Measurements from ENCODE around the gene ABHD6. TPM values are rescaled to one million over a fixed set of nuclear protein-coding genes. Genes with fewer than 3 reads are reported as not detected.

The ABHD6 gene
- total RNA-seq, 1 experiment from 2014 or later: 2.2 TPM

- Histone ChIP-seq H3K4me1 (ENCODE audit: insufficient read depth, low read length) (no peaks in the 10 kb centered on the region), H2AFZ (ENCODE audit: low read length) (no peak overlapping the region), H3T11ph (ENCODE audit: low read length) (no peak overlapping the region), H3K9ac (ENCODE audit: extremely low read depth, insufficient read length, low read length) (no peak overlapping the region), H3K27ac (ENCODE audit: insufficient read length, low read depth, low read length) (no peak overlapping the region), H2AK5ac (ENCODE audit: insufficient read length, low read length) (no peak overlapping the region), H2BK120ac (ENCODE audit: low read depth, low read length, poor library complexity, severe bottlenecking) (no peak overlapping the region), H4K8ac (replicated peaks; ENCODE audit: insufficient read length, low read depth, low read length) (no peak overlapping the region), H2BK15ac (ENCODE audit: low read depth, low read length) (no peak overlapping the region), H3K27me3 (ENCODE audit: insufficient read depth, low read length) (no peaks in the 10 kb centered on the region), H3K9me3 (ENCODE audit: control insufficient read depth, low read depth, low read length) (no peaks in the 10 kb centered on the region), H4K91ac (ENCODE audit: insufficient read length, low read depth, low read length) (no peak overlapping the region), H2BK5ac (ENCODE audit: insufficient read length, low read length) (no peak overlapping the region), H3K14ac (ENCODE audit: insufficient read depth, low read length) (no peak overlapping the region), H4K20me1 (ENCODE audit: control insufficient read depth, insufficient read depth, insufficient read length) (no peaks in the 10 kb centered on the region), H4K5ac (ENCODE audit: insufficient read length, low read depth, low read length) (no peak overlapping the region), H3K56ac (ENCODE audit: insufficient read length, low read depth, low read length) (no peak overlapping the region), H2BK20ac (ENCODE audit: low read depth, low read length, poor library complexity, severe bottlenecking) (no peak overlapping the region), H3K79me2 (ENCODE audit: insufficient read depth, low read length) (no peaks in the 10 kb centered on the region), H3K4ac (ENCODE audit: low read depth, low read length) (no peak overlapping the region), H3K23me2 (ENCODE audit: insufficient read length, low read depth, low read length, poor library complexity, severe bottlenecking) (no peaks in the 10 kb centered on the region), H2BK12ac (ENCODE audit: insufficient read length, low read depth, low read length) (no peak overlapping the region), H3K23ac (ENCODE audit: insufficient read length, low read depth, low read length) (no peak overlapping the region), H3K4me2 (ENCODE audit: insufficient read depth, insufficient read length, low read length) (no peak overlapping the region), H3K18ac (ENCODE audit: insufficient read length, low read depth, low read length) (no peak overlapping the region), H3K79me1 (ENCODE audit: insufficient read depth, low read depth, low read length, poor library complexity, severe bottlenecking) (no peaks in the 10 kb centered on the region)
- DNase-seq: no peak
- Mint-ChIP-seq H3K36me3 (ENCODE audit: insufficient read depth in 1 of 3, low read depth in 3 of 3) (no peaks in the 10 kb centered on the region), H3K27me3 (ENCODE audit: low read depth) (peaks cover 6% of the 10 kb centered on the region), H3K4me3 (no peak overlapping the region), H3K4me1 (no peaks in the 10 kb centered on the region), H3K27ac (no peak overlapping the region), H3K9me3 (peaks cover 0 to 2% of the 10 kb centered on the region in 2 experiments; a peak in 2 of 5 replicates)
- TF ChIP-seq CTCF (conservative IDR thresholded peaks at IDR 0.05): no peak
Observed at GRCh38 chr3:58200121-58200709, 37.4 kb upstream of the ABHD6 start.

All from H9 (cell line).